ENCODE data around the gene ARHGEF1.

The ARHGEF1 gene

GRCh38 chr19:41915021-41915775 lies 32.2 kb downstream of the ARHGEF1 start:
- H3K4me3 ChIP-seq (replicated peaks; ENCODE audit: low read depth, low read length), result no peak overlapping the region
- DNase-seq (ENCODE audit: extremely low read depth, low read depth), result no peak
- TF ChIP-seq CTCF (IDR thresholded peaks at IDR 0.05; ENCODE audit: low read depth, low read length, missing control alignments), result no peak

- TF ChIP-seq CTCF (IDR thresholded peaks at IDR 0.05; ENCODE audit: low read depth, low read length, missing control alignments), result no peak
- no peak overlapping the region for H3K4me3 ChIP-seq (replicated peaks; ENCODE audit: low read depth, low read length)
- no peak for DNase-seq (ENCODE audit: extremely low read depth, low read depth)
These were observed 32.9 kb downstream of the ARHGEF1 start for GRCh38 chr19:41915776-41916414.

- no peak overlapping the region for H3K4me3 ChIP-seq (replicated peaks; ENCODE audit: low read depth, low read length)
- no peak for TF ChIP-seq CTCF (IDR thresholded peaks at IDR 0.05; ENCODE audit: low read depth, low read length, missing control alignments)
- DNase-seq (ENCODE audit: extremely low read depth, low read depth), result no peak
These were observed 34.7 kb downstream of the ARHGEF1 start for GRCh38 chr19:41917676-41918075.

GRCh38 chr19:41918095-41918494 lies 35.1 kb downstream of the ARHGEF1 start:
- no peak overlapping the region for H3K4me3 ChIP-seq (replicated peaks; ENCODE audit: low read depth, low read length)
- DNase-seq (ENCODE audit: extremely low read depth, low read depth), result no peak
- TF ChIP-seq CTCF (IDR thresholded peaks at IDR 0.05; ENCODE audit: low read depth, low read length, missing control alignments), result no peak

GRCh38 chr19:41918653-41919244 lies 35.8 kb downstream of the ARHGEF1 start:
- no peak overlapping the region for H3K4me3 ChIP-seq (replicated peaks; ENCODE audit: low read depth, low read length)
- no peak for DNase-seq (ENCODE audit: extremely low read depth, low read depth)
- TF ChIP-seq CTCF (IDR thresholded peaks at IDR 0.05; ENCODE audit: low read depth, low read length, missing control alignments), result no peak

- TF ChIP-seq CTCF (IDR thresholded peaks at IDR 0.05; ENCODE audit: low read depth, low read length, missing control alignments), result no peak
- DNase-seq (ENCODE audit: extremely low read depth, low read depth), result no peak
- H3K4me3 ChIP-seq (replicated peaks; ENCODE audit: low read depth, low read length), result no peak overlapping the region
These were observed 37.1 kb downstream of the ARHGEF1 start for GRCh38 chr19:41919948-41920712.
